ENCODE measurements around the gene DTWD2.

GRCh38 chr5:118946138-118946800 is 42.1 kb downstream of the DTWD2 start:
- TF ChIP-seq CTCF (IDR thresholded peaks at IDR 0.05; ENCODE audit: insufficient read depth, low read length, poor library complexity, severe bottlenecking) = no peak
- no peak for TF ChIP-seq EZH2phosphoT487 (conservative IDR thresholded peaks at IDR 0.05; ENCODE audit: low read length)

All from SU-DHL-6 (cell line).